ENCODE results near the gene MT1G. TPM values are rescaled to one million over a fixed set of nuclear protein-coding genes. Genes with fewer than 3 reads are reported as not detected.
A peak's percentile ranks its signal among the peaks of the same experiment; 100 is the strongest.

Gene MT1G
- total RNA-seq, 1 experiment from 2014 or later: 20.3 TPM

DNA sequence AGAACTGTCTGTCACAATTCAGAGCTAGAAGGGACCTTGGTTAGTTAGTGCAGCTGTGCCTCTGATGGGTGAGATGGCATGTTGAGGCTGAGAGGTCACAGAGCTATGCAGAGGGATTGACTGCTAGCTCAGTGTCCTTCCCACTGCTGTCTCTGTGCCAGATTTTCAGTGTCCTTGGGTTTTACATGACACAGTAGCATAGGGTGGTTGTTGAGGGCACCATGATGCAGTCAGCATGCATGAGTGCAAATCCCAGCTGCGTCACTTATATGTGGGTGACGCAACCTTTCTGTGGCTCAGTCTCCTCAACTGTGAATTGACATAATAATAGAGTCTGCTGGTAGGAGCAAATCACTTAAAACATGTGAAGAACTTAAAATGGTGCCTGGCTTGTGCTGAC lies 26.7 kb downstream of the MT1G start:
- DNase-seq: no peak
- peaks cover 99% of the 10 kb centered on the region for H3K27me3 ChIP-seq (ENCODE audit: control insufficient read depth, insufficient read depth, low read length)
- no peak overlapping the region for H3K4me3 ChIP-seq (ENCODE audit: insufficient read depth, low read depth, low read length)
- H3K36me3 ChIP-seq (replicated peaks; ENCODE audit: control insufficient read depth, insufficient read depth, low read length): no peaks in the 10 kb centered on the region

DNA sequence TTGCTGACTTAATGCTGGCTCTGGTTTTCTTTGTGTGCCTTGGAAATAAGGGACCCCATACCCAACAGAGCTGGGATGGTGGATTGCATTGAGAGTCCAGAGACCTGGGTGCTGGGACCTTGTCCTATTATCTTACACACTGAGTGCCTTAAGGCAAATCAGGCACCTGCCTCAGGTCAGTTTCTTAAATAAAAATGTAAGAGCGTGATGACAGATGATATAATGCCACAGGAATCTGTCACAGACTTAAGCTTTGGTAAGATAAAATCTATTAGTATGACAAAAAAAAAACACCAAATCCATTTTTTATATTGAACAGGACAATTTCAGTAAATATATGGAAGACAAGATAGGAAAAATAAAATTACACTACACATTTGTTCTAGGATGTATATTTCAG lies 27.8 kb downstream of the MT1G start:
- Histone ChIP-seq H3K36me3 (replicated peaks; ENCODE audit: control insufficient read depth, insufficient read depth, low read length) (no peaks in the 10 kb centered on the region), H3K27me3 (ENCODE audit: control insufficient read depth, insufficient read depth, low read length) (peaks cover 99% of the 10 kb centered on the region), H3K4me3 (ENCODE audit: insufficient read depth, low read depth, low read length) (no peak overlapping the region)
- no peak for DNase-seq

DNA sequence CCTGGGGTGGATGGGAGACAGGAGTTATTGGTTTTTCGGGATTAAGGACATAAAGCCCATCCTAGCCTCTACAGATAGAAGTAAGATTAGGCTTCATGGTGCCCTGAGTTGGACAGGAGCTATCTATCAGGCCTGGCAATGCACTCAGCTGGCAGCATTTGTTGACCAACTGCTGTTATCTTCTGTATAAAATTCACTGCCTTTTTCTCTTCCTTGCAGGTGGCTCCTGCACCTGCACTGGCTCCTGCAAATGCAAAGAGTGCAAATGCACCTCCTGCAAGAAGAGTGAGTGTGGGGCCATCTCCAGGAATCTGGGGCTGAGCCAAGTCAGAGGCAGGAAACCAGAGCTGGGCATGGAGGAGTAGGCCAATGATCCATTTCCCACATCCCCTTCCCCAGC lies 28.8 kb downstream of the MT1G start:
- Histone ChIP-seq H3K4me3 (ENCODE audit: insufficient read depth, low read depth, low read length) (no peak overlapping the region), H3K27me3 (ENCODE audit: control insufficient read depth, insufficient read depth, low read length) (peaks cover 99% of the 10 kb centered on the region), H3K36me3 (replicated peaks; ENCODE audit: control insufficient read depth, insufficient read depth, low read length) (no peaks in the 10 kb centered on the region)
- DNase-seq: no peak

DNA sequence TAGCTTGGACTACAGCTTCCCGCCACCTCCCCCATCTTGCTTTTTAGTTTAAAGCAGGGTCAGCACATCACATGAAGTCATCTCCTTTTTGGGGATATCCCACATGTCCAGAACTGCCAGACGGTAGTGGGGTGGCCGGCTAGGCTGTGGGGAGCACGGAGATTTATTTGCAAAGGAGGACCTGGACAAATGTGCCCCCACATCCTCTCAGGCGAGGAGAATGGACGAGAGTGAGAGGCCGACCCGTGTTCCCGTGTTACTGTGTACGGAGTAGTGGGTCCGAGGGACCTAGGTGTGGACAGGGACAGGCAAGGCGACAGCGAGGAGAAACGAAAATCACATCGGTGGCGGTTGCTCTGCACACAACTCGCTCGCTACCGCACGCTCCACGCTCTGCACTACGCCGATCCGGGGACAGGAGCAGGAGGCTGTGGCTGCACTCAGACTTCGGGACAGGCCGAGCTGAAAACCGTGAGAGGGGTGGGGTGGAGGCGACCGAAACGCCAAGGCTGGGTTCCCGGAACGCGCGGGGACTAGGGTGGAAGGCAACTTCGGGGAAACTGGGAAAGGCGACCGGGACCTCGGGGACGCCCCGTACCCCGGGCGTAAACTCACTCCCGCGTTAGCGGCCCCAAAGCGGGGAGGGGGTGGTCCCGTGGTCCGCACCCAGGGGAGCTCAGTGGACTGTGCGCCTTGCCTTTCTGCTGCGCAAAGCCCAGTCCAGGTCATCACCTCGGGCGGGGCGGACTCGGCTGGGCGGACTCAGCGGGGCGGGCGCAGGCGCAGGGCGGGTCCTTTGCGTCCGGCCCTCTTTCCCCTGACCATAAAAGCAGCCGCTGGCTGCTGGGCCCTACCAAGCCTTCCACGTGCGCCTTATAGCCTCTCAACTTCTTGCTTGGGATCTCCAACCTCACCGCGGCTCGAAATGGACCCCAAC lies 29.8 kb downstream of the MT1G start, which contains the start of gene MT1A:
MT1A (plus strand) TSS at position 853 of the 937 bp plus-strand sequence; CDS start at position 926, 73 bp downstream.
- Histone ChIP-seq H3K4me3 (ENCODE audit: insufficient read depth, low read depth, low read length) (peak within 1 kb of the TSS; percentile 43), H3K27me3 (ENCODE audit: control insufficient read depth, insufficient read depth, low read length) (peaks cover 99% of the 10 kb centered on the region), H3K36me3 (replicated peaks; ENCODE audit: control insufficient read depth, insufficient read depth, low read length) (no peaks in the 10 kb centered on the region)
- DNase-seq: peak; percentile 92

DNA sequence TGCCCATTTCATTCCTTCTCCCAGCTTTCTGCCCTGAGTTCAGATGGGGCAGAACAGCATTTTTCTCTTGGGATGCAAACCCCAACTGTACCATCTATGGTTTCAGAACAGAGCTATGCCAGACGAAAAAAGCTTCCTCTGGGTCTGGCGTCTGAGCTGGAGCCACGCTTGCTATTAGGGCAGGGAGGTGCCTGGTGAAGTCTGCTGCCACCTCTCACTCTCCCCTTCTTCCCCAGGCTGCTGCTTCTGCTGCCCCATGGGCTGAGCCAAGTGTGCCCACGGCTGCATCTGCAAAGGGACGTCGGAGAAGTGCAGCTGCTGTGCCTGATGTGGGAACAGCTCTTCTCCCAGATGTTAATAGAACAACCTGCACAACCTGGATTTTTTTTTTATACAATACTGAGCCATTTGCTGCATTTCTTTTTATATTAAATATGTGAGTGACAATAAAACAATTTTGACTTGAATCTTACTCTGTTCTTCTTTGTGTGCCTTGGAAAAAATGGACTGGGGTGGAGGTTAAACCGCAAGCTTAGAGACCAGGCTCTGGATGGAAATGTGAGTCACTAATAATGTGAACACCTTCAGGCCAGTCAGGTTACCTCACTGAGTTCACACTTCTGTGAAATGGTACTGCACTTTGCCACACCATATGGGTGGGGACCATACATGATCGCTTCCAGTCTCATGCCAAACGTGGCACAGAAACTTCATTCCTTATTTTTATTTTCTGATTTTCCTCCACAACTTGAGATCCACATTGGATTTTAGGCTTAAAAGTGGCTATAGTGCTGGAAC lies 31.1 kb downstream of the MT1G start:
- H3K27me3 ChIP-seq (ENCODE audit: control insufficient read depth, insufficient read depth, low read length): peaks cover 99% of the 10 kb centered on the region
- H3K4me3 ChIP-seq (ENCODE audit: insufficient read depth, low read depth, low read length): no peak overlapping the region
- no peaks in the 10 kb centered on the region for H3K36me3 ChIP-seq (replicated peaks; ENCODE audit: control insufficient read depth, insufficient read depth, low read length)
- DNase-seq: no peak

DNA sequence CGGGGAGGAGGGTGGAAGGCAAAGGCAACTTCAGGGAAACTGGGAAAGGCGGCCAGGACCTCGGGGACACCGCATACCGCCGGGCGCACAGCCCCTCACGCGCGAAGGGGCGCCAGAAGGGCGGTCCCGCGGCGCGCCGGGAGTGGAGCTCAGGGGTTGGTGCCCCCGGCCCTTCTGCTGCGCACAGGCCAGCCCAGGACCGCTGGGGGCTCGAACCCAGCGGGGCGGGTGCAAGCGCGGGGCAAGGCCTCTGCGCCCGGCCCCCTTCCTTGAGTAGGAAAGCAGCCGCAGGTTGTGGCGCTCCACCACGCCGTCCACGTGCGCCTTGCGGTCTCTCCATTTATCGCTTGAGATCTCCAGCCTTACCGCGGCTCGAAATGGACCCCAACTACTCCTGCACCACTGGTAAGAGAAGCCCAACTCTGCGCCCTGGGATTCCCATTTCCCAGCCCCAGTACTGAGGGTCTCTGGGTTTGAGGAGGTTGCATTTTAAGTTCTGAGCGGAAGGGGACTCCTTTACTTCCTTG lies 32.4 kb downstream of the MT1G start:
- DNase-seq: peak; percentile 75
- Histone ChIP-seq H3K36me3 (replicated peaks; ENCODE audit: control insufficient read depth, insufficient read depth, low read length) (no peaks in the 10 kb centered on the region), H3K4me3 (ENCODE audit: insufficient read depth, low read depth, low read length) (peak overlapping the region; percentile 22; the same call in 1 of the 2 replicates), H3K27me3 (ENCODE audit: control insufficient read depth, insufficient read depth, low read length) (peaks cover 99% of the 10 kb centered on the region)

DNA sequence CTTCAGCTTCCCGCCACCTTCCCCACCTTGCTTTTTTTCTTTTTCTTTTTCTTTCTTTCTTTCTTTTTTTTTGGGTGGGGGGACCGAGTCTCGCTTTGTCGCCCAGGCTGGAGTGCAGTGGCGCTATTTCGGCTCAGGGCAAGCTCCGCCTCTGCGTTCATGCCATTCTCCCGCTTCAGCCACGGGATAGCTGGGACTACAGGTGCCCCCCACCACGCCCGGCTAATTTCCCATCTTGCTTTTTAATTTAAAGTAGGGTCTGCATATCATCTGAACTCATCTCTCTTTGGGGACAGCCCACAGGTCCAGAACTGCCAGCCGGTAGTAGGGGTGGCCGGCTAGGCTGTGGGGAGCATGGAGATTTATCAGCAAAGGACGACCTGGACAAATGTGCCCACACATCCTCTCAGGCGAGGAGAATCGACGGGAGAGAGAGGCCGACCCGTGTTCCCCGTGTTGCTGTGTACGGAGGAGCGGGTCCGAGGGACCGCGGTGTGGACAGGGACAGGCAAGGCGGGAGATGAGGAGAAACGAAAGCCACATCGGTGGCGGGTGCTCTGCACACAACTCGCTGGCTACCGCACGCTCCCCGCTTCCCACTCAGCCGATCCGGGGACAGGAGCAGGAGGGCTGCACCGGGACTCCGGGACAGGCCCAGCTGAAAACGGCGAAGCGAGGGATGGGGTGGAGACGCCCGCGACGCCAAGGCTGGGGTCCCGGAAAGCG lies 33.0 kb downstream of the MT1G start:
- DNase-seq: peak; percentile 62
- Histone ChIP-seq H3K36me3 (replicated peaks; ENCODE audit: control insufficient read depth, insufficient read depth, low read length) (no peaks in the 10 kb centered on the region), H3K27me3 (ENCODE audit: control insufficient read depth, insufficient read depth, low read length) (peaks cover 100% of the 10 kb centered on the region), H3K4me3 (ENCODE audit: insufficient read depth, low read depth, low read length) (peak overlapping the region; percentile 22; the same call in 1 of the 2 replicates)

DNA sequence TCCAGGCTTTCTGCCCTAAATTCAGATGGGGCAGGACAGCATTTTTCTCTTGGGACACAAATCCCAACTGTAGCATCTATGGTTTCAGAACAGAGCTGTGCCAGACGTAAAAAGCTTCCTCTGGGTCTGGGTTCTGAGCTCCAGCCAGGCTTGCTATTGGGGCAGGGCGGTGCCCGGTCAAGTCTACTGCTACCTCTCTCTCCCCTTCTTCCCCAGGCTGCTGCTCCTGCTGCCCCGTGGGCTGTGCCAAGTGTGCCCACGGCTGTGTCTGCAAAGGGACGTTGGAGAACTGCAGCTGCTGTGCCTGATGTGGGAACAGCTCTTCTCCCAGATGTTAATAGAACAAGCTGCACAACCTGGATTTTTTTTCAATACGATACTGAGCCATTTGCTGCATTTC lies 34.3 kb downstream of the MT1G start:
- Histone ChIP-seq H3K27me3 (ENCODE audit: control insufficient read depth, insufficient read depth, low read length) (peaks cover 100% of the 10 kb centered on the region), H3K36me3 (replicated peaks; ENCODE audit: control insufficient read depth, insufficient read depth, low read length) (no peaks in the 10 kb centered on the region), H3K4me3 (ENCODE audit: insufficient read depth, low read depth, low read length) (no peak overlapping the region)
- no peak for DNase-seq

DNA sequence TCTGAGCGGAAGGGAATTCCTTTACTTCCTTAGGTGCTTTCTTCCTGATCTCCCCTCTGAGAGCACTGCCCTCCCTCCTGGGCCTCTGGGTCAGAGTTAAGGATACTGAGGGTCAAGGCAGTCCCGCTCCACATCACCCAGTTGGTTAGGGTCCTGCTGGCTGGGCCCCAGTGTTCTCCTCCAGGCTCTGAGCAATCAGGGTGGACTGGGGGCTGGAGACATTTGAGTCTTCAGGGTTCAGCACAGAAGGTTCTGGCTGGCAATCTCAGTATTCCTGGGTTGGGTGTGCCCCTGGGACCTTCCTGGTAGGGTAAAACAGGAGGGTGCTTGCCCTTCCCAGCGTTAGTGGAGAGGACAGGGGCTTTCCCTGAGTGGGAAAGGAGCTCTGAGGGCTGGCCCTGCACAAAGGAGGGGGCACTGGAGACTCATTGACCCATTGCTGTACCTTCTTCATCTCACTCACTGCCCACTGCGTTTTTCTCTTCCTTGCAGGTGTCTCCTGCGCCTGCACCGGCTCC lies 35.0 kb downstream of the MT1G start:
- H3K36me3 ChIP-seq (replicated peaks; ENCODE audit: control insufficient read depth, insufficient read depth, low read length): no peaks in the 10 kb centered on the region
- DNase-seq: no peak
- H3K4me3 ChIP-seq (ENCODE audit: insufficient read depth, low read depth, low read length): peak overlapping the region; percentile 39; the same call in 1 of the 2 replicates
- H3K27me3 ChIP-seq (ENCODE audit: control insufficient read depth, insufficient read depth, low read length): peaks cover 99% of the 10 kb centered on the region

DNA sequence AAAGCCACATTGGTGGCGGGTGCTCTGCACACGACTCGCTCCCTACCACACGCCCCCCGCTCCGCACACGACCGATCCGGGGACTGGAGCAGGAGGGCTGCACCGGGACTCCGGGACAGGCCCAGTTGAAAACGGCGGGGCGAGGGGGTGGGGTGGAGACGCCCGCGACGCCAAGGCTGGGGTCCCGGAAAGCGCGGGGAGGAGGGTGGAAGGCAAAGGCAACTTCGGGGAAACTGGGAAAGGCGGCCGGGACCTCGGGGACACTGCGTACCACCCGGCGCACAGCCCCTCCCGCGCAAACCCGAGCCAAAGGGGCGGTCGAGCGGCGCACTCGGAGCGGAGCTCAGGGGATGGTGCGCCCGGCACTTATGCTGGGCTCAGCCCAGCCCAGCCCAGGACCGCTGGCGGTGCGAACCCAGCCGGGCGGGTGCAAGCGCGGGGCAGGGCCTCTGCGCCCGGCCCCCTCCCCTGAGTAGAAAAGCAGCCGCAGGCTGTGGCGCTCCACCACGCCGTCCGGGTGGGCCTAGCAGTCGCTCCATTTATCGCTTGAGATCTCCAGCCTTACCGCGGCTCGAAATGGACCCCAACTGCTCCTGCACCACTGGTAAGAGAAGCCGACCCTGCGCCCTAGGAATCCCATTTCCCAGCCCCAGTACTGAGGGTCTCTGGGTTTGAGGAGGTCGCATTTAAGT lies 35.6 kb downstream of the MT1G start, which contains the start of gene MT1M:
MT1M (plus strand) TSS at position 504 of the 692 bp plus-strand sequence; CDS start at position 577, 73 bp downstream.
- H3K36me3 ChIP-seq (replicated peaks; ENCODE audit: control insufficient read depth, insufficient read depth, low read length): no peaks in the 10 kb centered on the region
- H3K27me3 ChIP-seq (ENCODE audit: control insufficient read depth, insufficient read depth, low read length): peaks cover 95% of the 10 kb centered on the region
- DNase-seq: peak; percentile 83
- H3K4me3 ChIP-seq (ENCODE audit: insufficient read depth, low read depth, low read length): peak within 1 kb of the TSS; percentile 39

DNA sequence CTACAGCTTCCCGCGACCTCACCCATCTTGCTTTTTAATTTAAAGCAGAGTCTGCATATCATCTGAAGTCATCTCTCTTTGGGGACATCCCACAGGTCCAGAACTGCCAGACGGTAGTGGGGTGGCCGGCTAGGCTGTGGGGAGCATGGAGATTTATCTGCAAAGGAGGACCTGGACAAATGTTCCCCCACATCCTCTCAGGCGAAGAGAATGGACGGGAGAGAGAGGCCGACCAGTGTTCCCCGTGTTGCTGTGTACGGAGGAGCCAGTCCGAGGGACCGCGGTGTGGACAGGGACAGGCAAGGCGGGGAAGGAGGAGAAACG lies 36.1 kb downstream of the MT1G start:
- Histone ChIP-seq H3K27me3 (ENCODE audit: control insufficient read depth, insufficient read depth, low read length) (peaks cover 95% of the 10 kb centered on the region), H3K4me3 (ENCODE audit: insufficient read depth, low read depth, low read length) (peak overlapping the region; percentile 39), H3K36me3 (replicated peaks; ENCODE audit: control insufficient read depth, insufficient read depth, low read length) (no peaks in the 10 kb centered on the region)
- no peak for DNase-seq

DNA sequence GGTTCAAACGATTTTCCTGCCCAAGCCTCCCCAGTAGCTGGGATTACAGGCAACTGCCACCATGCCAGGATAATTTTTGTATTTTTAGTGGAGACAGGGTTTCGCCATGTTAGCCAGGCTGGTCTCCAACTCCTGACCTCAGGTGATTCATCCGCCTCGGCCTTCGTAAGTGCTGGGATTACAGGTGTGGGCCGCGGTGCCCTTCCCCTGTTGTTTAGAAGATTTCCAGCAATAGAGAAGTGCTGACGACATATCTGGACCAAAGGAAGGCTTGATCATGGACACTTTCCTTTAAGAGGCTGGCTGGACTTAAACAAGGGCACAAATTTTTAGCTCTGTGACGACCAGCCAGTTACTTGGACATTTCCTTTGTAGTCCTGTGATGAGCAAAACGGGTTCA lies 36.7 kb downstream of the MT1G start:
- no peak overlapping the region for H3K4me3 ChIP-seq (ENCODE audit: insufficient read depth, low read depth, low read length)
- no peak for DNase-seq
- peaks cover 95% of the 10 kb centered on the region for H3K27me3 ChIP-seq (ENCODE audit: control insufficient read depth, insufficient read depth, low read length)
- H3K36me3 ChIP-seq (replicated peaks; ENCODE audit: control insufficient read depth, insufficient read depth, low read length): no peaks in the 10 kb centered on the region

DNA sequence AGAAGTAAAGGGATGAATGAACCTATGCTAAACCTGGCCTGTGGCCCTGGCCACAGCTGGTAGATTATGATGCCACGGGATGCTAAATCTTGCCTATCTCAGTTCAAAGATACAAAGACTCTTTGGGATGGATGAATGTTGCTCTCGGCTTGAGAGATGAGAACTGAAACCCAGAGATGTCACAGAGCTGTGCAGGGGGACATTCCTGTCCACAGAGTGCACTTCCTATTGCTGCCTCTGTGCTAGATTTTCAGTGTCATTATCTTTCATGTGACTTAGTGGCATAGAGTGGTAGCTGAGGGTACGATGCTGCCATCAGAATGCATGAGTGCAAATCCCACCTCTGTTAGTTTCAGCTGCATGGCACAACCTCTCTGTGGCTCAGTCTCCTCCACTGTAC lies 37.7 kb downstream of the MT1G start:
- no peak for DNase-seq
- Histone ChIP-seq H3K27me3 (ENCODE audit: control insufficient read depth, insufficient read depth, low read length) (peaks cover 95% of the 10 kb centered on the region), H3K4me3 (ENCODE audit: insufficient read depth, low read depth, low read length) (no peak overlapping the region), H3K36me3 (replicated peaks; ENCODE audit: control insufficient read depth, insufficient read depth, low read length) (no peaks in the 10 kb centered on the region)

Data from H7 (cell line).